GM19240 (cell line): ENCODE data around the gene MMP13.
"Not testable (repeated sequence)": the region's sequence is repeated elsewhere in the genome, so short reads cannot be mapped to it uniquely, and the experiment has no call there.

Source experiments
- DNase-seq: peaks from one replicate; pipeline ENCODE4 v3.0.0; 2011; ENCODE audit warnings: low spot score; ENCODE audit not compliant: insufficient read length

The MMP13 gene

GRCh38 chr11:102955624-102956023, at the start of gene MMP13:
Gene MMP13 (minus strand): TSS chr11:102955732. CDS start chr11:102955705, 27 bp downstream.
- no peak for DNase-seq

DNA sequence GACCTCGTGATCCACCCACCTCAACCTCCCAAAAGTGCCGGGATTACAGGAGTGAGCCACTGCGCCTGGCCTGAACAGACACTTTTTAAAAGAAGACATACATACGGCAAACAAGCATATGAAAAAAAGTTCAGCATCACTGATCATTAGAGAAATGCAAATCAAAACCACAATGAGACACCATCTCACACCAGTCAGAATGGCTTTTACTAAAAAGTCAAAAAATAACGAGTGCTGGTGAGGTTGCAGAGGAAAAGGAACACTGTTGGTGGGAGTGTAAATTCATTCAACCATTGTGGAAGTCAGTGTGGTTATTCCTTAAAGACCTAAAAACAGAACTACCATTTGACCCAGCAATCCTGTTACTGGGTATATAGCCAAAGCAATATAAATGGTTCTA, 48.7 kb upstream of the MMP13 start:
- DNase-seq = not testable (repeated sequence)

DNA sequence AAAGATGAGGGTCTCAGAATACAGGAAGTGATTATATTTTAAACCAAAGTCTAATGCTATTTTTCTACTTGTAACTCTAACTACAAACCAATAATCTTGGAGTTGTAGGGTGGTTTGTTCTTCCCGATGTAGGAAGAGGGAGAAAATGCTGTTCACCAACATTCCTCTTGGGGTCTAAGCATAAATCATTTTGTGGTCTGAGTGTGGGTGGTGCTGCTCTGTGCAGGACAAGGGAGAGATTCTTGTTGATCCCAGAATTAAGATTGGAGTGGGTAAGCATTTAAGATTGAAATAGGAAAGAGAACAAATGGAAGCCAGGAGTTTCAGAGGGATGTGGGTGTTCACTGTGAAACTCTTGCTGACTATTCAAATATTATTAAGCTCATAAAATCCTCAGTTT, 38.6 kb upstream of the MMP13 start:
- DNase-seq = no peak

GRCh38 chr11:102991776-102992175, 36.2 kb upstream of the MMP13 start:
- no peak for DNase-seq

DNA sequence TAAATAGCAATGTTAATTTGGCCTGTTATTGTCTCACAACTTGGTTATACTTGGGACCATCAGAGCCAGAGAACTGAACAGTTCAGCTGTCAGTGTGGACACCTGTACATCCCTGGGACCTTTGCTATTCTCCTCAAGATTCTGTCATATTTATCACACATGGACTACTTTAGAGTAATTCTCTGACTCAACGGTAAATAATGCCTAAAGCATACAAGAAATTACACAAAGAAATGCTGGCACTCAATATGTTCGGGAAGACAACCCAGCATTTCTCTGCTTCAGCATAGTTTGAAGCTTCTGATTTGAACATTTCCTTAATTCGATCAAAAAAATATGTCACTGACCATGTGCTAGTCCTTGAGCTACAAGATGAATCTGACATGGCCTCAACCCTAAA, 34.6 kb upstream of the MMP13 start:
- no peak for DNase-seq

DNA sequence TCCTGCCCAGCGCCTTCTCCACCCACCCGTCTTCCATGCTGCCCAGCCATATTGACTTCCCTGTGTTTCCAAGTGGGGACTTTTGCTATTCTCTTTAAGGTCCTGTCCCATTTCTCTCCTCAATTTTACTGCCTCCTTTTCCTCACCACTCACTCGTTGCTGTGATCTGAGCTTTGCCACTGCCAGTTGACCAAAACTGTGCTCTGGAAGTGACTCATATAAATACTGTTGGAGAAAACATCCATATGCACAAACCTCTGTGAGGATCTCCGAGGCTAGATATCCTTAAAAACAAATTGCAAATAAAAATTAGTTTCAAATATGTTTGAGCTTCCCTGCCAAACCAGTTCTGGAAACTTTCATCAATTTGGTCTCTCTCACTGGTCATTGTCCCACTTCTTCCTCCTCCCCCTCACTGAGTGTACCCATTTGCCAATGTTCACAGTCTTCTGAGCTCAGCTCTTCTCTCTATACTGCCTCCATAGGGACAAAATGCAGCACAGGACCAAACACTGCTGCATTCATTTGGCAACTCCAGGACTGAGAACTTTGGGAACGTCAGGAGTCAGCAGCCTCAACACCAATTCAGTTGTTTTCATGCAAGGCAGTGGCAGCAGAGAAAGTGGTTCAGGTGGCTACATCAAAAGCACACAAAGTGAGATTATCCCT, 34.0 kb upstream of the MMP13 start:
- no peak for DNase-seq

DNA sequence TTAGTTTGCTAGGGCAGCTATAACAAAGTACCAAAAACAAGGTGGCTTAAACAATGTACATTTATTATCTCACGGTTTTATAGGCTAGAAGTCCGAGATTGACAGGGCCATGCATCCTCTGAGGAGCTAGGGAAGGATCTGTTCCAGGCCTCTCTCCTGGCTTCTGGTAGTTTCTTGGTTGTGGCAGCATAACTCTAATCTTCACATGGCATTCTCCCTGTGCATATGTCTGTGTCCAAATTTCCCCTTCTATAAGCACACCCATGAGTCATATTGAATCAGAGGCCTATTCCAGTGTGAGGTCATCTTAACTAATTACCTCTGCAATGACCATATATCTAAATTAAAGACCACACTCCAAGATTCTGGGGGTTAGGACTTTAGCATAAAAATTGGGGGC, 31.3 kb upstream of the MMP13 start:
- DNase-seq = no peak

DNA sequence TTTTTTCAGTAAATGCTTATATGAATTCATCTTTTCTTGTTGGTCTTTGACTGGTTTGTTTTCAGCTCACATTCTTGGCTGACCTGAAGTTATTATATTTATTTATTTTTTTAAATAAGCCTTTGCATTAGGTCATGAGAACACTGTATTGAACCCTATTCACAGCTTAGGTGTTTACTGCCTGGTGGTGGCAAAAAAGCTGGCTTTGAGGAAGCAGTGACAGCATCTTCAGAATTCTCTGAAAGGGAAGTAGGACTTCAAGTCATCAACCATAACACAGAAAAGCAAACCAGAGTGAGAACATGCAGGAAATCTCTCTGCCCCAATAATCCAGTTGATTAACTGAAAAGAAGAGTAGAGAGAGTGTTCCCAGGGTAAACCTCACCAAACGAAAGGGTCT, 30.3 kb upstream of the MMP13 start:
- no peak for DNase-seq

GRCh38 chr11:102983486-102983885, 28.0 kb upstream of the MMP13 start:
- DNase-seq = no peak

- DNase-seq = no peak
These were observed 25.9 kb upstream of the MMP13 start for GRCh38 chr11:102981324-102981910.

DNA sequence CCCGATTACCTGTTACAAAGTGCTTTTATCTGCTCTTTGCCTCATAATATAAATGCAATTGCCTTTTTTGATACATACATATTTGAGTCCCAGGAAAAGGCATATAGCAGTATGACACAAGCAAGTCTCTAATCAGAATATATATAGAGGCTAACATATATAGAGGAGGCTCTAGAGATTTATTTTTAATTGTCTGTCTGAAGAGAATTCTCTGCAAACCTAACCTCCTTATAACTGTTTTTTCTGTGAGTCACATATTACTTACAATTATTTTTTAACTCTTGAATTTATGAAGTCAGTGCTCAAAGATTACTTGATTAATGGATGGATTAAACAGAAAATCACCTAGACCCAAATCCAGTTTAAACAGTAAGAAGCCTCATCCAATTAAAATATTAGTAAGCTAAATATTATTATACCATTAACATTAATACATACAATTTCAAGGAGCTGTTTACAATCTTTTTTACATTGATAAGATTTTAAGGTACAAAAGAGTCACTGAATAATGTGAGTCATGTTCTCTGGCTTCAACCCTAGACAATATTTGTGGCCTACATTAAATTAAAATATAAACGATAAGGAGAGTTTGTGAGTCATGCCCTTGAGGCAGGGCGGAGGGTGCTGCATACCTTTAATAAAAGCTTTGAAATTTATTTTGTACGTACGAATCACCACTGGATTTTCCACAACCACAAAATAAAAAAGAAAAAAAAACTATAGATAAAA, 19.2 kb upstream of the MMP13 start:
- DNase-seq = no peak

DNA sequence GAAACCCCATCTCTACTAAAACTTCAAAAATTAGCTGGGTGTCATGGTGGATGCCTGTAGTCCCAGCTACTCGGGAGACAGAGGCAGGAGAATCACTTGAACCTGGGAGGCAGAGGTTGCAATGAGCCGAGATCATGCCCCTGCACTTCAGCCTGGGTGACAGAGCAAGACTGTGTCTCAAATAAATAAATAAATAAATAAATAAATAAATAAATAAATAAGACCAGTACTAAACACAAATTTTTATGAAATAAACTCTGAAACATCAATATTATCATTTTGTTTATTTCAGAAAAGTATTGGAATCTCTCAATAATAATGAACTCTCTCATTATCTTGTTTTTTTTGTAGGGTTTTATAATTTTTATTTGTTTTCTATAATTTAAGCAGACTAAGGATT, 18.2 kb upstream of the MMP13 start:
- not testable (repeated sequence) for DNase-seq

GRCh38 chr11:102972853-102973252, 17.3 kb upstream of the MMP13 start:
- no peak for DNase-seq

- DNase-seq = no peak
These were observed 16.2 kb upstream of the MMP13 start for GRCh38 chr11:102971766-102972165.

DNA sequence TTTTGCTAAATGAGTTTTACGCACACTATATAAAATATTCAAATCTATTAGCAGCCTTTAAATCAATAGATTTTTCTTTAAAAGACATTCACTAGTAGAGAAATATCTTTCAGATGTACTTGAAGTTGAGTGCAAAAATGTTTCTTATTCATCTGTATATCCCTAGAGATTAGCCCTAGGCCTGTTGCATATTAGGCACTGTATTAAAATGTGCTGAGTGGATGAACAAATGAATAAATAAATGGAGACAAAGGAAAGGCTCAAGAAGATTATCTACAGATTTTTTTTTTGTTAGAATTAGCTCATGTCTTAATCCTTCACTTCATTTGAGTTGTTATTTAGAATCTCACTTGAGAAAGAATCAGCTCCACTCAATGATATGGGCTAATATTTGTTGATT, 12.0 kb upstream of the MMP13 start:
- DNase-seq = no peak

DNA sequence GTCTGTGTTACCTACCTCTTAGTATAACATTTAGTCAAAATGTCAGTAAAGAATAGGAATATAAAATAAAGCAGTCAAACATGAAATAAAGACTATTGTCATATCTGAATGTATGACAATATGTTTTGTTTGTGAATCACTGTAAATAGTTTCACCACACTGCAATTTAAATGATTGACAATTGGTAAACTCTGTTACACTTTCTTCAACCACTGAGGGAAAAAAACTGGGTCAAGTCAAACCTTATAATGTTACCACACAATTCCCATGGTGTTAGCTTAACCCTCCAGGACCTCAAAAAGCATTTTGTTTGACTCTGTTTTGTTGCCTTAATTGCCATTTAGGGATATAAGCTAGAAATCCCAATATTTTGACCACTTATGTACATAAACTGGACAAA, 10.5 kb upstream of the MMP13 start:
- no peak for DNase-seq

GRCh38 chr11:102964867-102965266, 9.3 kb upstream of the MMP13 start:
- no peak for DNase-seq

DNA sequence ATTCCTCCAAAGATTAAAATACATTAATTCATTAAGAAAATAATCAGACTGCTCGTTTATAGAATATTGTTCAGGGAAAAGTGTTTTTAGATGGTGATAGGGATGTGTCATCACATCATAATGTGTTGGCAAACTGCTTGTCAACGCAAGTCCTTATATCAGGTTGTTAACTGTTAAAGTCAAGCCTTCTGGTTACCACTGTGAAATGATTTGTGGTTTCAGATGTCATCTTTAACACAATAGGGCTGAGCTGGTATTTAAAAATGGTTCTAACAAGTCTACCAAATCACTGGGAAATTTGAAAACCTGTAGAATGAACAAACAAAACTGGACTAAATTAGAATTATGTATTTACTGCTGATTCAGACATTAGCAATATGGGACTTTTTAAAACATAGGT, 2.4 kb upstream of the MMP13 start:
- DNase-seq = no peak

DNA sequence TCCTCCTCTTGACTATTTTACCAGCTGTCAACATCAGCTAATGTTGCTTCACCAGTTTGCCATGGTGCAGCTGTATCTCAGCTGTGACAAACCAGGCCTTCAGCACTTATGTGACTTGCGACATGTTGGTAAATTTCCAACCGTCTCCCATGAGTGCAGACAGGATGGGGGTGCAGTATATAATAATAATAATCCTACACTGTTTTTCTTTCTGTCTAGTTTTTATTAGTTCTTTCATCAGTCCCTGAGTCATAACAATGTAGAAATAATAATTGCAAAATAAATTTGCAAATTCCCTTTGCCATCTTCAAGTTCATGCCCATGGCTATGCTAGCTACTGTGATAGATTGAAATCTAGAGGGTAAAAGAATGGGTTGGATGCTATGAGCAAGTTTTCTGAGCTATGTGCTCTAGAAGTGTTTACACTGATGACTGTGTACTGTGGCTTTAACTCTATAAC, 4.9 kb downstream of the MMP13 start:
- DNase-seq = no peak

DNA sequence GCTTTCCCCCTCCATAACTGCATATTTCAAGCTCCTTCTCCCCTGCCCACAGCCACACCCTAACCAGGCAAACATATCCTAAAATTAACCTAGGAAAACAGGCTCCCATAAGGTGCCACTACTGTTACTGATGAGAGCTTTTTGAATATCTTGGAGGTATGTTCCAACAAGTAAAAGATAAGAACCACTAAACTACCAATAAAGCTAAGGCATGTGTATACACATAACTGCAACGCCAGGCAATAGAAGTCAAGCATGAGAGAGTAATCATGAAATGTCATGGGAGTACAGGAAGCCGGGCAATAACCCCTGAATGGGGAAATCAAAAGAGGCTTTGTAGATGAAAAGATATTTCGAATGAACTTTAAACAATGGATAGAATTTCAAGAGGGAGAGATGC, 9.3 kb downstream of the MMP13 start:
- no peak for DNase-seq

DNA sequence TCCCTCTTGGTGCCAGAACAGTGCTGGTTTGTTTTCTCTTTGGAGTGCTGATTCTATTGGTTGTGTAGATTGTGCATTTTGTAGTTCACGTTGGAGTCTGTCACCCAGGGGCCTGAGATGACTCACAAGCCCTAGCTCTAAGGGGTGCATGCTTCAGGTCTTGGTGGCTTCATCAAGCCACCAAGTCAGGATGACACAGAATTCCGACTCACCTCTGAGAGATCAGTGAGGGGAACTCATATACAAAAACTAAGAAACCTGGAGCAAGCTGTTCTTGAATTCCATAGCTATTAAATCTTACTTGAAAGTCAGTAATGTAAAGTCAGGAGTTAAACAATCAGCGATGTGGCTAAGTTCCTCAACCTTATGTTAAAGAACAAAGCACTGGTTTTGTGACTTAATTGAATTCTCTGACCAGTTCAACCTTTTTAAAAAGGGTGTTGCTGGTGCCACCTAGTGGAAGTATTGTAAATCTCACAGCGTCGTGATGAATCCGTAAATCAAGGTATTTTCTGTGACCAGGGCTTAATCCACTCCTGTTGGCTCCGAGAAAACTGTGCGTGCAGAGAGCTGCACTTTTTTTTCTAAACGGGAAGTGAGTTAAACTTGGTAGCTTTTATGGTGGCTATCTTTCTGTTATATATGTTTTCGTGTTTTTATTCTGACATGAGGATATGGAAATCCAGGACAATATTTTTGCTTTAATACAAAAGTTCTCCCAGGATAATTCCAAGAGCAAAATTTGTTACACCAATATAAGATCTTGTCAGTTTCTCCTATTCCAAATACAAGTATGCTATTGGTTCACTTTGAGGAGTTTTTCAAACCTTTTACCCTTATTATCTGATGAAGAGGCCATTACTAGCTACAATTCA, 14.6 kb downstream of the MMP13 start:
- DNase-seq = peak; percentile 24
